Bronchial epithelial cell (primary cell): ENCODE results near the gene TXNRD2. TPM values are rescaled to one million over a fixed set of nuclear protein-coding genes. Genes with fewer than 3 reads are reported as not detected.

Experiments
- DNase-seq: peaks from one replicate; pipeline ENCODE4 v3.0.0-alpha.2; 2010; ENCODE audit warnings: low read depth
- FAIRE-seq: peaks from 2 replicates; lab custom pipeline; 2011; peaks lifted over from hg19 to GRCh38; lab: Jason Lieb, UNC
- H3K27me3 ChIP-seq: 2 replicates; pipeline ENCODE4 v1.5.1; 2011; ENCODE audit warnings: low read length; ENCODE audit not compliant: control insufficient read depth, insufficient read depth
- H3K36me3 ChIP-seq: 2 replicates; pipeline ENCODE4 v1.5.1; 2011; ENCODE audit warnings: low read length; ENCODE audit not compliant: control insufficient read depth, insufficient read depth
- H3K4me3 ChIP-seq: 2 replicates; pipeline ENCODE4 v1.5.1; 2011; ENCODE audit warnings: mild to moderate bottlenecking, low read depth, low read length, control low read depth
- total RNA-seq: library from RNA; depleted of rRNA; stranded (reverse); fragments of >200 nt; gene quantifications from 2 replicates; pipeline ENCODE4 v1.2.1, GENCODE V29; 2014
- TF ChIP-seq, protein P1 (sequence below): IDR thresholded peaks from 2 replicates; pipeline ENCODE4 v1.5.1; 2011; ENCODE audit warnings: mild to moderate bottlenecking, moderate library complexity, low read length, control low read depth, inconsistent platforms; ENCODE audit not compliant: insufficient read depth, severe bottlenecking

Gene TXNRD2
- total RNA-seq, 1 donor from 2014 or later: 12.9 TPM

DNA sequence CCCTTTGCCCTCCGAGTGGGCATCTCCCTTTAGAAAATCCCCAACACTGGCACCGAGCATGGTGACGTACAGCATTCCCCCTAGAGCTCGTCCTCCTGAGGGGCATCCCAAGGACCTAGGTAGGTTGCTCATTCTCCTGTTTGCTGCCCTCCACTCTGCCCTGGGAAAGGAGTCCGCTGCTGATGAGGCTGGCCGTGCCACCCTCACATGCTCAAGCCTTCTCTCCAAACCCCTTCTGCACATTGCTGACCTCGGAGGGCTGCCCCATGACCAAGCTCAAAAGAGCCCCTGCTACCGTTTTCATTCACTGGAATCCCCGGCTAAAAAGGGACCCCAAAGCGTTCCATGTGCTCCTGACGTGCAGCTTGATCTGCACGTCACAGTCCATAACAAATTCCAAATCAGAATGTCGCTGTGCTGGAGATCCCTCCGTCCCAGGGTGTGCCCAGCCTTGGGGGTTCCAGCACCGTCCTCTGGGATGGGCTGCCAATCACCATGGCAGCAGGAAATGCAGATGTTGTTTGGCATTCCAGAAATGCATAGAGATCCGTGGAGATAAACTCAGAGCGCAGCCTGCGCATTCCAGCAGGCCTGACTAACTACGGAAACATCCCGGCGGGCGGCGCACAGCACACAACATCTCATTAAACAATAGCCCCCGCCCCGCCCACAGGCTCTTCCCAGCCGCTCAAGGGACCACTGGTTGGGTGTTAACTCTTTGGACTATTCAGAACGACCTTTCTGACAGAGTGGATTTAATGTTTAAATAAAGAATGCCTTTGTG is 60.6 kb downstream of the TXNRD2 start:
- H3K36me3 ChIP-seq: no peaks in the 10 kb centered on the region

GRCh38 chr22:19879992-19880785 is 61.4 kb downstream of the TXNRD2 start:
- no peak for DNase-seq
- H3K27me3 ChIP-seq: no peaks in the 10 kb centered on the region
- no peak overlapping the region for H3K4me3 ChIP-seq
- TF ChIP-seq, protein P1, sequence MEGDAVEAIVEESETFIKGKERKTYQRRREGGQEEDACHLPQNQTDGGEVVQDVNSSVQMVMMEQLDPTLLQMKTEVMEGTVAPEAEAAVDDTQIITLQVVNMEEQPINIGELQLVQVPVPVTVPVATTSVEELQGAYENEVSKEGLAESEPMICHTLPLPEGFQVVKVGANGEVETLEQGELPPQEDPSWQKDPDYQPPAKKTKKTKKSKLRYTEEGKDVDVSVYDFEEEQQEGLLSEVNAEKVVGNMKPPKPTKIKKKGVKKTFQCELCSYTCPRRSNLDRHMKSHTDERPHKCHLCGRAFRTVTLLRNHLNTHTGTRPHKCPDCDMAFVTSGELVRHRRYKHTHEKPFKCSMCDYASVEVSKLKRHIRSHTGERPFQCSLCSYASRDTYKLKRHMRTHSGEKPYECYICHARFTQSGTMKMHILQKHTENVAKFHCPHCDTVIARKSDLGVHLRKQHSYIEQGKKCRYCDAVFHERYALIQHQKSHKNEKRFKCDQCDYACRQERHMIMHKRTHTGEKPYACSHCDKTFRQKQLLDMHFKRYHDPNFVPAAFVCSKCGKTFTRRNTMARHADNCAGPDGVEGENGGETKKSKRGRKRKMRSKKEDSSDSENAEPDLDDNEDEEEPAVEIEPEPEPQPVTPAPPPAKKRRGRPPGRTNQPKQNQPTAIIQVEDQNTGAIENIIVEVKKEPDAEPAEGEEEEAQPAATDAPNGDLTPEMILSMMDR: no peak
- no peaks in the 10 kb centered on the region for H3K36me3 ChIP-seq
- FAIRE-seq: no peak

More for the DNA sequence above, 60.6 kb downstream of the TXNRD2 start:
- DNase-seq (peak; percentile 75), FAIRE-seq (no peak)
- Histone ChIP-seq H3K27me3 (no peaks in the 10 kb centered on the region), H3K4me3 (no peak overlapping the region)
- TF ChIP-seq, protein P1: no peak

DNA sequence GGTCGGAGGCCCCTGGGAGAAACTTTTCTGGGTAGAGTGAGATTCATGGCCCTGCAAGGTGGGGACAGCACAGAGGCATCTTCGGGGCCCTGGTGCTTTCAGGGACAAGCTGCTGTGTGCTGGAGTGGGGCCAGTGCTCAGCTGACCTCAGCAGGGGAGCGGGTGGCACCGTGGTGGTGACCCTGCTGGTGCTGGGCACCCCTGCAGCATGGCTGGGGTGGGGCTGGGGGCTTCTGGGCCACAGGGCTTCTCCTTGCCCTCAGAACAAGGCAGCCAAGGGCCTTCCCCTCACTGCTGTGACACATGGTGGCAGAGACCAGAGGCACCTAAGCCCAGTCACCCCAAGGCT is 62.0 kb downstream of the TXNRD2 start:
- FAIRE-seq (no peak), DNase-seq (no peak)
- no peaks in the 10 kb centered on the region for H3K36me3 ChIP-seq
- no peak overlapping the region for H3K4me3 ChIP-seq
- TF ChIP-seq, protein P1: no peak
- no peaks in the 10 kb centered on the region for H3K27me3 ChIP-seq

GRCh38 chr22:19879246-19879570 is 62.4 kb downstream of the TXNRD2 start:
- TF ChIP-seq, protein P1: no peak
- no peaks in the 10 kb centered on the region for H3K36me3 ChIP-seq
- DNase-seq: no peak
- FAIRE-seq: no peak
- no peak overlapping the region for H3K4me3 ChIP-seq
- no peaks in the 10 kb centered on the region for H3K27me3 ChIP-seq

- no peak for DNase-seq
Measured at GRCh38 chr22:19878461-19879245, 63.0 kb downstream of the TXNRD2 start.

More at GRCh38 chr22:19878461-19879245, 63.0 kb downstream of the TXNRD2 start:
- no peak for FAIRE-seq
- Histone ChIP-seq H3K4me3 (no peak overlapping the region), H3K36me3 (no peaks in the 10 kb centered on the region), H3K27me3 (no peaks in the 10 kb centered on the region)
- TF ChIP-seq, protein P1: no peak
